HPDE6-E6E7 (cell line): ENCODE measurements around the gene GAPDHS.
A peak's percentile ranks its signal among the peaks of the same experiment; 100 is the strongest.

Experiments
- DNase-seq: peaks from one replicate; pipeline ENCODE4 v3.0.0; 2011; ENCODE audit warnings: missing footprints; ENCODE audit errors: extremely low spot score

The GAPDHS gene

DNA sequence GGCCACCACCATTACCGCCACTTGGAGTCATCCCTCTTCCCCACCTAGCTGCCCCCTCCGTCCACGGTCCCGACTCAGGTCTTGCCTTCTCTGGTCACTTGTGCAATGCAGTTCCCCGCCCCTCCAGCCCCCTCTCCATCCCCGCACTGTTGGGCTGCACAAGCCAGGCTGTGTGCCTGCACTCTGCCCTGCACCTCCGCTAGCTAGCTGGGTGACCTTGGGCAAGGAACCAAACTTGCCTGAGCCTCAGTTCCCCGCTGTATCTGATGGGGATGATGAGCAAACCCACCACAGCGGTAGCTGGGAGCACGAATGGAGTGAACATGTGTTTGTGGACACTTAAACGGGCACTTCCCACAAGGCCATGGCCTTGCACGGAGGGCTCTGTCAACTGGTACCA lies 6.6 kb downstream of the GAPDHS start:
- no peak for DNase-seq

GRCh38 chr19:35540356-35540927 lies 7.2 kb downstream of the GAPDHS start:
- no peak for DNase-seq

DNA sequence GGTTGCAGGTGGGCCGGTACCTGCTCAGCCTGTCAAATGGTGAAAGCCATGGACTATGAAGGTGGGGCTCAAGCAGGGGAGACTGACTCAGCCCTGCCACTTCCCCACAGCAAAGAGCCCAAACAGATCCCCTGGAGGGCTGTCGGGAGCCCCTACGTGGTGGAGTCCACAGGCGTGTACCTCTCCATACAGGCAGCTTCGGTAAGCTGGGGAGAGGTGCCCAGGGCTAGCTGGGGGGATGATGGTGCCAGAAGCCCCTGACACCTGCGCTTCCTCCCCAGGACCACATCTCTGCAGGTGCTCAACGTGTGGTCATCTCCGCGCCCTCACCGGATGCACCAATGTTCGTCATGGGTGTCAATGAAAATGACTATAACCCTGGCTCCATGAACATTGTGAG lies 9.0 kb downstream of the GAPDHS start:
- DNase-seq: no peak

DNA sequence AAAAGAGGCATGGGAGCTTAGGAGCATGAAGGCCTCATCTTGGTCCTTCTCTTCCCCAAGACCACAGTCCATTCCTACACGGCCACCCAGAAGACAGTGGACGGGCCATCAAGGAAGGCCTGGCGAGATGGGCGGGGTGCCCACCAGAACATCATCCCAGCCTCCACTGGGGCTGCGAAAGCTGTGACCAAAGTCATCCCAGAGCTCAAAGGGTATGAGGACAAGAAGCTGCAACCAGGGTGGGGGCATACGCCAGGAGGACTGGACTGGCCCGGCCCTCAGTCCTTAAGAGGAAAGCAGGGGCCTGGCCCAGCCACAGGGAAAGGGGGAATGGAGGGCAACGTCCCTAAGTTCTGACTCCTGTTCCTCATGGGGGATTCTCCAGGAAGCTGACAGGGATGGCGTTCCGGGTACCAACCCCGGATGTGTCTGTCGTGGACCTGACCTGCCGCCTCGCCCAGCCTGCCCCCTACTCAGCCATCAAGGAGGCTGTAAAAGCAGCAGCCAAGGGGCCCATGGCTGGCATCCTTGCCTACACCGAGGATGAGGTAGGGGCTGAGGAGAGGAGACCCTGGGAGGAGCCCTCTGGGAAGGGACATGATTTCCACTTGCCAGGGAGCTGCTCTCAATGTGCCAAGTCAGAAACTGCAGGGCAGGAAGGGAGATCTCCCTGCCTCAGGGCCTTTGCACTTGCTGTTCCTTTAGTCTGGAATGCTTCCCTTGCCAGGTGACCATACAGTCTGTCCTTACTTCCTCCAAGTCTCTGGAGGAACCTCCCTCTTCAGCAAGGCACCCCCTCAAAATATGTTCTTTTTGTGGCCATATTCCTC lies 10.2 kb downstream of the GAPDHS start:
- DNase-seq: no peak

DNA sequence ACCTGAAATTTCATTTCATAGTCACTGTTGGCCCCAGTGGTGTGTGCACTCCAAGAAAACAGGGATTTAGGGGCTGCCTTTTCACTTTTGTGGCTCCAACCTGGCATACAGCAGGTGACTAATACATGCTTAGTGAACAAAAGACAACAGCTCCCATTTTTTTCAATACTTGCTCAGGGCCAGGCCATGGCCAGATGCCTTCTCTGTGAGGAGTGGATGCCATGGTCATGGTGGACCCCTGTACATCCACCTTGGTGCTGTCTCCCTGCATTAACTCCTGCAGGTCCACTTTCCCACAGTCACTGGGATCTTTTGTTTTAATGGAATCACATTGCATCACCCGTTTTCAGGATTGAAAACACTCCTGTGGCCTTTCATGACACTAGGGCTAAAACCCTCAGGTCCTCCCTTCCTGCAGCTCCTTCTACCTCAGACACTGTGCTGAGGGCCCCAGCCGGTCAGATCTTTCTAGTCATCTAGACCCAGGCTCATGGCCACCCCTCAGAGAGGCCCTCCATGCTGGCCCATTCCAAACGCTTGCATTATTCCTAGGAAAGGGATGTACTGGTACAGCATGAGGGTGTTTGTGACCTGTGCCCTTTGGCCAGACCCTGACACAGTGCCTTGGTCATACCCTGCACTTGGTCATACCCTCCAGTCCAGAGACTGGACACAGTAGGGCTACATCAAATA lies 11.0 kb downstream of the GAPDHS start:
- DNase-seq: no peak

GRCh38 chr19:35545001-35545854 lies 12.0 kb downstream of the GAPDHS start, which contains the start of gene TMEM147:
TSS of gene TMEM147 (plus strand) at chr19:35545626. CDS start at chr19:35545740, 114 bp downstream.
- peak; percentile 95 for DNase-seq

GRCh38 chr19:35545855-35546381 lies 12.7 kb downstream of the GAPDHS start:
- no peak for DNase-seq

DNA sequence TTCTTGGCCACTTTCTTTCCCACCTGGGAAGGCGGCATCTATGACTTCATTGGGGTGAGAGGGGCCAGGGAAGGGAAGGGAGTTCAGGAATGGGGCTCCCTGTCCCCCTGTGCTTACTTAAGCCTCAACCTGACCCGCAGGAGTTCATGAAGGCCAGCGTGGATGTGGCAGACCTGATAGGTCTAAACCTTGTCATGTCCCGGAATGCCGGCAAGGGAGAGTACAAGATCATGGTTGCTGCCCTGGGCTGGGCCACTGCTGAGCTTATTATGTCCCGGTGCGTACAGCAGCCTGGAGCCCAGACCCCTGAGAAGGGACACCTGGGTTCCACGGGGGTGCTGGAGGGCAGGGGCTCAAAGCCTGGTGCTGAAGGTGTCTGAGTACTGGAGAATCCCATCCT lies 13.3 kb downstream of the GAPDHS start:
- no peak for DNase-seq

- DNase-seq: peak; percentile 59
These were observed 16.0 kb downstream of the GAPDHS start for GRCh38 chr19:35549174-35549788.

DNA sequence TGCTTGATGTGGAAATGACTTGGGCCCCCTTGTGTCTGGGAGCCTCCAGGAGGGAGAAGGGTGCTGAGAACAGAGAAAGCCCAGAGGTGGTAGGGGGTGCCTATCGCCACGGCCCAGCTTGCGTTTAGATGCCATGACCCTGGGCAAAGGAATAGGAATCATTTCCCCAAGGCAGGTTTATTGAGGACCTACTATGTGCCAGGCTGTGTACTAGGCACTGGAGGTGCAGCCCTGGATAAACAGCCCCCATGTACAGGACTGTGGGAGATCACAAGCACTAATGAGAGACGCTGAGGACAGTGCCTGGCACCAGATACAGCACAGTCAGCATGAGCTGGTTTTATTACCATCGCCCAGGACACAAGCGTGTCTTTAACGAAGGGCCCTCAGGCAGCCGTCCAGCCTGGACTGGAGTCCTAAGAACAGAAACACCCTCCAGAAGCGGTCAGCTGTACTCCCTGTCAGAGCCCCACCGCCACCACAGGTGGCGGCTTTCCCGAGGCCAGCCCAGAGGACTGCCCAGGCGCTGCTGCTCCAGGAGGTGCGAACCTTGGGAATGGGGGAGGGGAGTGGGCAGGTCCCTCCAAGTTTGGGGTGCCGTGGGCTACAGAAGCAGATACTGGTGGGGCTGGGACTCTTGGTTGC lies 16.7 kb downstream of the GAPDHS start:
- DNase-seq: no peak

- DNase-seq: no peak
These were observed 18.0 kb downstream of the GAPDHS start for GRCh38 chr19:35551091-35551810.

DNA sequence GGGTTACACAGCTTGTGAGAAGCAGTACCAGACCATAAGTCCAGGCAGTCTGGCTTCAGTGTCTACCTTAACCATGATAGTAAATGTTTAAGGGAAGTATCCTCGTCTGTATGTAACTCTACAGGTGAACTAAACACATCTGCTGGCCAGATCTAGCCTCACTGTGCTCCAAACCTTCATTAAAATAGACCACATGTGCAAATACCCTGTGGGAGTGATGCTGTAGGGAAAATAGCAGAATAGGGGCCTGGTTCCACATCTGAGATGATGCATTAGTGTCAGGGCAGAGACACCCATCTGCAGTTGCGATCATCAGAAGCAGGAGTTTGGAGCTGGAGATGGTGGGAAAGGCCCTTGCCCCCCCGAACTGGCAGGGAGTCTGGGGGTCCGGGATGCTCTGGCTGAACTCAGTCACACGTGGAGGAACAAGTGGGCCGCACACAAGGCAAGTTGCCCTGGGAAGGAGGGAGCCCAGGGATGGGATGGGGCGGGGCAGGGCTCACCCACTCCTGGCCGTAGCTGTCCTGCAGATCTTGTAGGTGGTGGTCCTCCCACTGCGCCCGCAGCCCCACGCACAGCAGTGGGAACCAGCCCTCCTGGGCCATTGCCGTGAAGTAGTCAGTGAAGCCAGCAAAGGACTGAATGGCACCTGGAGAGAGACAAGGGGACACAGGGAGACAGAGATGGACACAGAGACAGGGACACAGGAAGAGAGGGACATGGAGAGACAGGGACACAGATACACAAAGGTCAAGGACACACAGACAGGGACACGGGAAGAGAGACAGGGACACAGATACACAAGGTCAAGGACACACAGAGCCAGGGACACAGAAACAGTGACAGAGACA lies 19.5 kb downstream of the GAPDHS start:
- DNase-seq: no peak

DNA sequence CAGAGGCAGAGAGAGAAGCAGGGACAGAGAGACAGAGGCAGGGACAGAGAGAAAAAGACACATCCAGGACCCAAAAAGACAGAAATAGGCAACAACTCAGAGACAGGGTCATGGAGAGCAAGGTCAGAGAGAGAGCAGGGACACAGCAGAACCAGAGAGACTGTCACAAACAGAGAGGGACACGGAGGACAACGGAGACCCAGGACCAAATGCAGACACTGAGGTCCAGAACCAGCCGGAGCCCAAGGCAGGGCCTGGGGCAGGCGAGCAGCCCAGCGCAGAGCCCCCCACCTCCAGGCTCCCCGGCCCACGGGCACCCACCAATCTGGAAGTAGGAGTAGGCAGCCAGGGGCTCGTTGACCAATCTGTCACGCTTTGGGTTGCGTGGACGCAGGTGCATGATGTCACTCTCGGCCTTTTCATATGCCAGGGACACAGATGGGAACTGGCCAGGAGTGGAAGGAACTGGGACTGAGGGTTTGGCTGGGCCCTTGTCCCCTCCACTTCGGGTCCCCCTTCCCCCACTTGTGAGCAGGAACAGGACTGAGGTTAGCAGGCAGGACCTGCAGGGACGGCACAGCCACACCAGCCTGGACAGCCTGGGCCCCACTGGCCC lies 20.2 kb downstream of the GAPDHS start:
- no peak for DNase-seq

GRCh38 chr19:35554076-35554475 lies 20.8 kb downstream of the GAPDHS start:
- no peak for DNase-seq

GRCh38 chr19:35555301-35556005 lies 22.2 kb downstream of the GAPDHS start:
- no peak for DNase-seq

DNA sequence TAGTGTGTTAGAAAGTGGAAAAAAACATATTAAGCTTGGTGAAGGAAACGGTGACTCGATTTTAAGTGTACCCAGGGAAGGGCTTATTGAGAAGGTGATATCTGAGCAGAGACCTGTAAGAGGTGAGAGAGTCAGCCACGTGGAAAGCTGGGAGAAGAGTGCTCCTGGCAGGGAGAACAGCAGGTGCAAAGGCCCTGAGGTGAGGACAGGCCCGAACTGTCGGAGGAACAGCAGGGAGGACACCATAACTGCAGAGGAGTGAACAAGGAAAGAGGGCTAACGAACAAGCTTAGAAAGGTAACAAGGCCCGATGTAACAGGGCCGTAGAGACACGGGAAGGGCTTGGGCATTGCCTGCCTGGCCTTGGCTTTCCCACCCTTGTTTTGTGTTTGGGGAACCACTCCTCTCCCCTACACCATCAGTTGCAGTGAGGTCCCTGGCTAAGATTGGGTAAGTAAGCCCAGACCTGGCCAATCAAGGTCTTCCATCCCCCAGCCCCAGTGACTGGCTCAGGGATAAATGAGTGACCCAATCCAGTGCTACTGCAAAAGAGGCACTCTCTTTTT lies 22.9 kb downstream of the GAPDHS start:
- DNase-seq: no peak

- no peak for DNase-seq
These were observed 23.7 kb downstream of the GAPDHS start for GRCh38 chr19:35556846-35557538.
